HEK293T (cell line): Measurements from ENCODE around the gene KCNQ1OT1.

Source experiments
- BHLHE40 ChIP-seq: fragments of 450-650 bp; IDR thresholded peaks from 2 replicates; pipeline ENCODE4 v1.6.1; 2016; ENCODE audit warnings: mild to moderate bottlenecking, moderate library complexity, borderline replicate concordance
- CTBP1 ChIP-seq: fragments of 450-650 bp; IDR thresholded peaks from 2 replicates; pipeline ENCODE4 v1.6.1; 2016; ENCODE audit warnings: borderline replicate concordance
- ELF4 ChIP-seq: fragments of 450-650 bp; IDR thresholded peaks from 2 replicates; pipeline ENCODE4 v1.6.1; 2017; ENCODE audit warnings: antibody characterized with exemption
- FOXA1 ChIP-seq: fragments of 450-650 bp; IDR thresholded peaks from 2 replicates; pipeline ENCODE4 v1.6.1; 2016; ENCODE audit warnings: mild to moderate bottlenecking
- FOXM1 ChIP-seq: fragments of 450-650 bp; IDR thresholded peaks from 2 replicates; pipeline ENCODE4 v1.6.1; 2017; ENCODE audit warnings: mild to moderate bottlenecking, borderline replicate concordance
- HDGF ChIP-seq: fragments of 450-650 bp; IDR thresholded peaks from 2 replicates; pipeline ENCODE4 v1.6.1; 2017; ENCODE audit warnings: antibody characterized with exemption, borderline replicate concordance
- L3MBTL2 ChIP-seq: fragments of 450-650 bp; conservative IDR thresholded peaks from 2 replicates; pipeline ENCODE4 v1.6.1; 2016; ENCODE audit warnings: mild to moderate bottlenecking
- PKNOX1 ChIP-seq: fragments of 450-650 bp; IDR thresholded peaks from 2 replicates; pipeline ENCODE4 v1.6.1; 2016
- SP1 ChIP-seq: fragments of 450-650 bp; IDR thresholded peaks from 2 replicates; pipeline ENCODE4 v1.6.1; 2017
- SUZ12 ChIP-seq: fragments of 450-650 bp; IDR thresholded peaks from 2 replicates; pipeline ENCODE4 v1.6.1; 2016; ENCODE audit warnings: mild to moderate bottlenecking
- TARDBP ChIP-seq: fragments of 450-650 bp; IDR thresholded peaks from 2 replicates; pipeline ENCODE4 v1.6.1; 2016
- ZNF384 ChIP-seq: fragments of 450-650 bp; IDR thresholded peaks from 2 replicates; pipeline ENCODE4 v1.6.1; 2016

GRCh38 chr11:2647167-2647566 lies 52.6 kb downstream of the KCNQ1OT1 start:
- no peak for TF ChIP-seq HDGF
- TF ChIP-seq SP1 = no peak
- TF ChIP-seq FOXA1 = no peak
- TF ChIP-seq CTBP1 = no peak
- TF ChIP-seq TARDBP = no peak
- TF ChIP-seq BHLHE40 = no peak
- TF ChIP-seq L3MBTL2 = no peak
- no peak for TF ChIP-seq FOXM1
- no peak for TF ChIP-seq PKNOX1
- no peak for TF ChIP-seq ELF4
- TF ChIP-seq SUZ12 = no peak
- TF ChIP-seq ZNF384 = no peak
